ENCODE measurements around the gene DNAH17. TPM values are rescaled to one million over a fixed set of nuclear protein-coding genes. Genes with fewer than 3 reads are reported as not detected.

DNAH17 gene
- total and polyA plus RNA-seq, 2 donors (not counting 3 experiments of a cell fraction or from before 2014, with no cell fraction given), result not detected

DNA sequence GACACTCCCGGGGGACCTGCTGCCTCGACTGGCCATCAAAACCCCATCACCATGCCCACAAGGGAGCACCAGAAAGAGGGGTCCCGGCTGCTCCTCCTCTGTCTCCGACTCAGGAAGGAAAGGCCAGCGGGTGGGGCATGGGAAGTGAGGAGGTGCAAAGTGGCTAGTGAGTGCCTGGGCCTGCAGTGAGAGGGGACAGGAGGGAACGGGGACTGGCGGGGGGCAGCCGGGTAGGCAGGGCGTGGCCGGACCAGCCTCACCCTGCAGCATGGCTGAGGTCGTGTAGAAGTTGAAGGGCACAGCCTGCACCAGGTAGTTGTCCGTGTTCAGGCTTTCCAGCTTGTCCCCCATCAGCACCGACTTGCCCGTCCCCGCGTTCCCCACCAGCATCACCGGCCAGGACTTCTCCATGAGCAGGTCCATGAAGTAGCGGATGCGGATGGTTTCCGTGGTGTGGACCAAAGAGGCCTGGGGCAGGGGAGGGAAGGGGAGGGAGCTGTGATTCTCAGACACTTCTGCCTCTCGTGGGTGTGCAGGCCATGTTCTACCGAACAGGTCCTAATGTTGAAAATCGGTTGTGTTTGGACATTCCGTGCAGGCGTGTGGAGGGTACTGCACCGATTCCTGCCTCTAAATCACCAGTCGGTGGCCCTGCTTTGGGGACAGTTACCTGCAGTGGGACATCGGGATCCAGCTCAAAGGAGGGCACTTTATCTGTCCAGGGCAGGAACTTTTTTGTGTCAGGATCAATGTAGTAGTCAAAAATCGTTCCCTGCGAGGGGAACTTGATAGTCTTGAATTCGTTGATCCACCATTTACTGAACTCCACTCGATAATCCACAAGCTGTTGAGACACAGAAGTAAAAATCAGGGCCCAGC, 91.7 kb downstream of the DNAH17 start:
- DNase-seq (ENCODE audit: low read depth, low spot score) (no peak), FAIRE-seq (no peak)
- ChIA-PET CTCF (no interaction called here), POLR2A (no interaction called here)
- no peak overlapping the region for H3K9ac ChIP-seq (replicated peaks; ENCODE audit: extremely low read depth, insufficient read depth, low read length)
- peaks cover 2% of the 10 kb centered on the region for H3K4me1 ChIP-seq (ENCODE audit: control insufficient read depth, extremely low read depth, insufficient read depth, low read length)
- no peak overlapping the region for H3K27ac ChIP-seq (ENCODE audit: insufficient read depth, low read depth, low read length)
- dilution Hi-C loops (cut with MboI; ENCODE audit: extremely low pct_ligation_motif_present, low sequenced_read_pairs), result loop anchor here (25.0 kb wide), 1 partner anchor 152 kb away; no protein-coding TSS in a partner anchor
- no peak overlapping the region for H3K4me2 ChIP-seq (ENCODE audit: insufficient read depth, low read length)
- no peaks in the 10 kb centered on the region for H3K79me2 ChIP-seq (ENCODE audit: control insufficient read depth, insufficient read depth, low read length)
- no peaks in the 10 kb centered on the region for H3K27me3 ChIP-seq (ENCODE audit: control insufficient read depth in 2 of 2, insufficient read depth in 2 of 2, low read length in 2 of 2)
- no peaks in the 10 kb centered on the region for H4K20me1 ChIP-seq (replicated peaks; ENCODE audit: control insufficient read depth, extremely low read depth, insufficient read depth, low read length)
- TF ChIP-seq POLR2A (IDR thresholded peaks at IDR 0.05; ENCODE audit: low read depth, low read length) (no peak), CTCF (IDR thresholded peaks at IDR 0.05; ENCODE audit: extremely low read depth in 1 of 2, insufficient read depth in 1 of 2, low read depth in 1 of 2, low read length in 2 of 2) (no peak), GATA2 (IDR thresholded peaks at IDR 0.05; ENCODE audit: insufficient read depth, insufficient read length, low read depth, low read length) (no peak), POLR2AphosphoS5 (IDR thresholded peaks at IDR 0.05; ENCODE audit: insufficient read depth, low read depth, low read length) (no peak), JUN (IDR thresholded peaks at IDR 0.05; ENCODE audit: borderline replicate concordance, insufficient read depth, insufficient read length, low read depth) (no peak), MYC (IDR thresholded peaks at IDR 0.05; ENCODE audit: low read depth, low read length) (no peak), FOS (IDR thresholded peaks at IDR 0.05; ENCODE audit: borderline replicate concordance, insufficient read depth, low read length) (no peak), EZH2 (IDR thresholded peaks at IDR 0.05; ENCODE audit: borderline replicate concordance, low read depth, low read length, severe bottlenecking) (no peak)
- TF ChIP-seq, protein P1, sequence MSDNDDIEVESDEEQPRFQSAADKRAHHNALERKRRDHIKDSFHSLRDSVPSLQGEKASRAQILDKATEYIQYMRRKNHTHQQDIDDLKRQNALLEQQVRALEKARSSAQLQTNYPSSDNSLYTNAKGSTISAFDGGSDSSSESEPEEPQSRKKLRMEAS (IDR thresholded peaks at IDR 0.05; ENCODE audit: insufficient read depth, insufficient read length), result no peak
- no TSS peak for BruUV-seq (replicated peaks)
- H3K4me3 ChIP-seq (replicated peaks in 1 of 3; ENCODE audit: insufficient read depth in 1 of 3, low read depth in 1 of 3, low read length in 3 of 3), result no peak overlapping the region
- no peaks in the 10 kb centered on the region for H3K9me1 ChIP-seq (replicated peaks; ENCODE audit: control insufficient read depth, extremely low read depth, insufficient read depth, low read length)
- H3K9me3 ChIP-seq (replicated peaks; ENCODE audit: control insufficient read depth, insufficient read depth, low read length), result no peaks in the 10 kb centered on the region
- peak overlapping the region; percentile 75 for H2AFZ ChIP-seq (ENCODE audit: low read depth, low read length)
- intact Hi-C loops (cut with micrococcal nuclease), result no loop called here
- no peaks in the 10 kb centered on the region for H3K36me3 ChIP-seq (ENCODE audit: control insufficient read depth in 2 of 2, extremely low read depth in 1 of 2, insufficient read depth in 2 of 2, low read length in 2 of 2)

Measured in endothelial cell of umbilical vein (primary cell).